Measurements from ENCODE around the gene DNAH1. TPM values are rescaled to one million over a fixed set of nuclear protein-coding genes. Genes with fewer than 3 reads are reported as not detected.

DNAH1 gene
- total RNA-seq, 1 experiment from 2014 or later, result 3.0 TPM

GRCh38 chr3:52293491-52294319 is 22.4 kb upstream of the DNAH1 start:
- DNase-seq (ENCODE audit: unreplicated experiment), result no peak
- POLR2A ChIA-PET, result no interaction called here
- no peaks in the 10 kb centered on the region for H3K9me3 Mint-ChIP-seq (ENCODE audit: unreplicated experiment)
- intact Hi-C loops (cut with micrococcal nuclease), result loop anchor here (5.0 kb wide), 1 partner anchor 44 kb away; no protein-coding TSS in a partner anchor
- no peak for TF ChIP-seq CTCF (IDR thresholded peaks at IDR 0.05; ENCODE audit: unreplicated experiment)
- no peaks in the 10 kb centered on the region for H3K4me1 Mint-ChIP-seq (ENCODE audit: insufficient read depth, unreplicated experiment)
- H3K27me3 Mint-ChIP-seq (ENCODE audit: insufficient read depth, unreplicated experiment), result no peaks in the 10 kb centered on the region
- no peaks in the 10 kb centered on the region for H3K36me3 Mint-ChIP-seq (ENCODE audit: insufficient read depth, unreplicated experiment)
- no peak overlapping the region for H3K4me3 Mint-ChIP-seq (ENCODE audit: unreplicated experiment)
- CTCF ChIA-PET, result interaction anchor here (0.6 to 1.4 kb wide), 2 partner anchors 46 to 699 kb away, joined by 3 to 8 read pairs; no protein-coding TSS in a partner anchor
- BruUV-seq (replicated peaks), result no TSS peak
- no peak overlapping the region for H3K27ac Mint-ChIP-seq (ENCODE audit: low read depth, unreplicated experiment)

GRCh38 chr3:52294320-52295150 is 21.6 kb upstream of the DNAH1 start:
- Mint-ChIP-seq H3K27ac (ENCODE audit: low read depth, unreplicated experiment) (no peak overlapping the region), H3K9me3 (ENCODE audit: unreplicated experiment) (no peaks in the 10 kb centered on the region), H3K4me3 (ENCODE audit: unreplicated experiment) (no peak overlapping the region), H3K36me3 (ENCODE audit: insufficient read depth, unreplicated experiment) (no peaks in the 10 kb centered on the region), H3K27me3 (ENCODE audit: insufficient read depth, unreplicated experiment) (no peaks in the 10 kb centered on the region), H3K4me1 (ENCODE audit: insufficient read depth, unreplicated experiment) (no peaks in the 10 kb centered on the region)
- DNase-seq (ENCODE audit: unreplicated experiment), result no peak
- ChIA-PET POLR2A (no interaction called here), CTCF (interaction anchor here (1.4 kb wide), 1 partner anchor 45 kb away, joined by 8 read pairs; no protein-coding TSS in a partner anchor)
- intact Hi-C loops (cut with micrococcal nuclease), result loop anchor here (5.0 kb wide), 1 partner anchor 43 kb away; no protein-coding TSS in a partner anchor
- no peak for TF ChIP-seq CTCF (IDR thresholded peaks at IDR 0.05; ENCODE audit: unreplicated experiment)
- no TSS peak for BruUV-seq (replicated peaks)

- Mint-ChIP-seq H3K27ac (ENCODE audit: low read depth, unreplicated experiment) (no peak overlapping the region), H3K27me3 (ENCODE audit: insufficient read depth, unreplicated experiment) (no peaks in the 10 kb centered on the region)
Measured at GRCh38 chr3:52295671-52296208, 20.4 kb upstream of the DNAH1 start.

More at GRCh38 chr3:52295671-52296208, 20.4 kb upstream of the DNAH1 start:
- BruUV-seq (replicated peaks), result no TSS peak
- POLR2A ChIA-PET, result interaction anchor here (0.6 to 2.2 kb wide), 2 partner anchors 8 to 27 kb away, joined by 3 to 8 read pairs; partner anchors contain the start of gene GLYCTK
- DNase-seq (ENCODE audit: unreplicated experiment), result no peak
- Mint-ChIP-seq H3K9me3 (ENCODE audit: unreplicated experiment) (no peaks in the 10 kb centered on the region), H3K4me1 (ENCODE audit: insufficient read depth, unreplicated experiment) (no peaks in the 10 kb centered on the region), H3K36me3 (ENCODE audit: insufficient read depth, unreplicated experiment) (no peaks in the 10 kb centered on the region), H3K4me3 (ENCODE audit: unreplicated experiment) (no peak overlapping the region)
- TF ChIP-seq CTCF (IDR thresholded peaks at IDR 0.05; ENCODE audit: unreplicated experiment), result no peak
- CTCF ChIA-PET, result interaction anchor here (0.5 to 1.1 kb wide), 5 partner anchors 43 to 1392 kb away, joined by 3 to 4 read pairs (median 3); no protein-coding TSS in a partner anchor
- intact Hi-C loops (cut with micrococcal nuclease), result no loop called here

All from MCF 10A (cell line).